HS-5 (cell line): ENCODE measurements around the gene XYLT1.

Experiments used
- DNase-seq: peaks from one replicate; pipeline ENCODE4 v3.0.0-alpha.2; 2012; ENCODE audit warnings: low read depth

Gene XYLT1

DNA sequence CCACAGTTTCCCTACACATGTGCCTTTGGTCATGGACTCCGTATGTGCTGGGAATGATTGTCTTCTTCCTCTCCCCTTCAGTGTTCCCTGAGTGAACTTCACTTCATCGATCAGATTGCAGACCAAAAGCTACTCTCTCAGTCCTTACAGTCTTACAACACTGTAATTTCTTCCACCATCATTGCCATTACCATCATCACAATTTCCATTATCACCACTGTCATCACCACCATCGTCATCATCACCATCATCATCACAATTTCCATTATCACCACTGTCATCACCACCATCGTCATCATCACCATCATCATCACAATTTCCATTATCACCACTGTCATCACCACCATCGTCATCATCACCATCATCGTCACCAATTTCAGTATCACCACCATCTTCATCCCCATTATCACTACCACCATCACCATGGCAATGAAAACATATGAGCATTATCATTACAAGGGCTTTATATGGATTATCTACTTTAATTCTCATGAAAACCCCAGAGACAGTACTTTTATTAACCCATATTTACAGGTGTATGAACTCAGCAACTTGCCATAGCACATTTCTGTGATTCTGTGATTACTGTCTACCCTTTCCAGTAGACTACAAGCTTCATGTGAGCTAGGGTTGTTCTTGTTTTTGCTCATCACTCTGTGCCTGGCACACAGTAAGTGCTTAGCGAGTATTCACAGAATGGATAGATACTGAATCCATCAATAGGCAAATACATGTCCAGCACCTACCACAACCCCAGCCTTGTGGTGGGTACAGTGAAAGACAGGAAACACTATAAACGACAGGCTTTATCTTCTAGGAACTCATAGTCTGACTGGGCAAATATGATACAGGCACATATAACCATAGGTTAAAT is 327.0 kb downstream of the XYLT1 start:
- DNase-seq = no peak

DNA sequence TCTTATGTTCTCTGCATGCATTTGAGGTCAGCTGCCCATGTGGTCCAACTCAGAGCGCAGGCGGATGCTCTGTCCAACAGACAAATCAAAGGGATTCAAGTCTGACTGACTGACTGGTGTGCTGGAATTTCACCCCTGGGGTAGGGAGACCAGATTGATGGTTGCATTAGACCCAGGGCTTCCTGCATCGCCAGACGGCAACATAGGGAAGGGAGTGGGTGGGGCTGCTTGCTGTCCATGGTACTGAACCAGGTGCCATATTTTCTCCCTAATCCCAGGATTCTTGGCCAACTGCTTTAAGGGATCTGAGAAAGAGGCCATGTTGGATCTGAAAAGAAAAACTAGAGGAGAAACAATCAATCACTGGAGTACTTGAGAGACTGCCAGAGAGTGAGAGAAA is 332.0 kb downstream of the XYLT1 start:
- no peak for DNase-seq

DNA sequence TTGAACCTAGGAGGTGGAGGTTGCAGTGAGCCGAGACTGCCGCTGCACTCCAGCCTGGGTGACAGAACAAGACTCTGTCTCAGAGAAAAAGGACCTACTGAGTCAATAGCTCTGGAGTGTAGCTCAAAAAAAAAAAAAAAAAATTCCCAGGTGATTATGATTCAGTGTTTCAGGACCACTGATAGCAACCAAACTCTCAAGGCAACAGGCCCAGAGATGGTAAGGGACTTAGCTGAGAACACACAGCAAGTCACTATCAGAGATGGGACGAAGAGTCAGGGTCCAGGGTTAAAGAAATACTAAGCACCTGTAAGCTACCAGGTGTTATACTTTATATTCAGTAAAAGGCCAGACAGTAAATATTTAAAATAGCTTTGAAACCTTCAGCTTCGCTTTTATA is 335.3 kb downstream of the XYLT1 start:
- no peak for DNase-seq

DNA sequence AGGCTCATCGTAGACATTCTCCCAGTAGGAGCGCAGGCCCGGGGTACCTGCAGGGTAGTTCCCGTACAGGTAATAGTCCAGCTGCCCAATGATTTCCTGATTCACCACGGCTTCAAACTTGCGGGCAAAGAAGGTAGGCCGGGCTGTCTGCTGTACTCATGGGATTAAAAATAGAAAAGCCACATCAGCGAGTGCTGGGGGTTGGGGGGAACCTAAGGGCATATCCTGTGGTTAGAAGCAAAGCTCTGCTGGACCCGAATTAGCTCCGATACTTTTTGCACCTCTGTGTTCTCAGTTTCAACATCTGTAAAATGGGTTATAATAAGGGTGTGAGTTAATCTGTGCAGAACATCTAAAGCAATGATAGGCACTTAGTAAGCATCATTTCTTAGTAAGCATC is 336.2 kb downstream of the XYLT1 start:
- DNase-seq = no peak

- no peak for DNase-seq
Observed at GRCh38 chr16:17133851-17134250, 336.9 kb downstream of the XYLT1 start.

DNA sequence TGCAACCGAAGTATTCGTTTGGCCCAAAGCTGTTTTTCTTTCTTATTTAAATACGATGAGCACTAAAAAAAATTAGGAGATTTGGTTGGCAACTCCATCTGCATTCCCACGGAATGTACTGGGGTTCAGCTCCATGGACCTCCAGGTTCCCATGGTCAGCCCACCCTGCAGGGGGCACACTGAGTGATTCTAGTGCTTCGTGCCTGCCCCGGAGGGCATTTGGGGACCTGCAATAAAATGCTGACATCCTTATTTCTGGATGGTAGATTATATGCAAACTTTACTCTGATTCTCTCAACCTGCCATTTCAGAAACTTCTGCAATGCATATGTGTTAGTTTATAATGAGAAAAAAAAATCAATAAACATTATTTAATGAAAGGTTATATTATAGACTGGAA is 339.4 kb downstream of the XYLT1 start:
- no peak for DNase-seq

GRCh38 chr16:17130733-17131132 is 340.0 kb downstream of the XYLT1 start:
- DNase-seq = no peak

- DNase-seq = no peak
Observed at GRCh38 chr16:17129971-17130370, 340.8 kb downstream of the XYLT1 start.

DNA sequence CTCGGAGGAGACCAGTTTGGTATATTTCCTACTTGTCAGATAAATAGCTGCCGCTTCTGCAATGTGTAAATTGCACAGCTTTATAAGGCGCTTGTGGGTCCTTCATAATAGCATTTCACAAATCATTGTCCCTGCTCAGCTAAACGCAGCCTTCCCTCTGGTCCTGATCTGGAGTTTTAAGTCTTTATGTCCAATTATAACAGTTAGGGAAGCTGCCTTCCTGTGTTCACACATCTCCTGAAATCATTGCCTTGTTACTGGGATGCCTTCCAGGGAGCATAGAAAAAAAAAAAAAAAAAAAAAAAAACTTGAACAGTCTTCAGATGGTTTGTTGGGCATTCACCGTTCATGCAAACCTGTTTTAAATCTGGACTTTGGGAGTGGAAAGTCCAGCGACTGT is 342.0 kb downstream of the XYLT1 start:
- no peak for DNase-seq

DNA sequence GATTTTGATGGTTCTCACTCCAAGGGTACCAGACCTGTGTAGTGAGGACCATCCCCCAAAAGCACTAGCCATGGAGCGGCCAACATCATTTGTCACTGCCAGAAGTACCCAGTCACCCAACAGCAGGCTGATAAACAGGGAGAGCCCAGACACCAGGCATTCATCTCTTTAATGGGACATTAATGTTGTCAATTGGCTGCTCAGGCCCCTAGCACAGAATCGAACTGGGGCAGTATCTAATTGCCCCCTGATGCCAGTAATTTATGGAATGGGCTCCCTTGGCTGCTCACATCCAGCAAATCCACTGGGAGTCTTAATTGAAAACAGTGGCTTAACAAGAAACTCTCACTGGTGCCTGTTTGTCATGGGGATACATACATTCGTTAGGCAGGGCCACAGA is 344.6 kb downstream of the XYLT1 start:
- no peak for DNase-seq

- no peak for DNase-seq
Observed at GRCh38 chr16:17125671-17126070, 345.1 kb downstream of the XYLT1 start.

- DNase-seq = no peak
Observed at GRCh38 chr16:17117906-17118577, 352.7 kb downstream of the XYLT1 start.

DNA sequence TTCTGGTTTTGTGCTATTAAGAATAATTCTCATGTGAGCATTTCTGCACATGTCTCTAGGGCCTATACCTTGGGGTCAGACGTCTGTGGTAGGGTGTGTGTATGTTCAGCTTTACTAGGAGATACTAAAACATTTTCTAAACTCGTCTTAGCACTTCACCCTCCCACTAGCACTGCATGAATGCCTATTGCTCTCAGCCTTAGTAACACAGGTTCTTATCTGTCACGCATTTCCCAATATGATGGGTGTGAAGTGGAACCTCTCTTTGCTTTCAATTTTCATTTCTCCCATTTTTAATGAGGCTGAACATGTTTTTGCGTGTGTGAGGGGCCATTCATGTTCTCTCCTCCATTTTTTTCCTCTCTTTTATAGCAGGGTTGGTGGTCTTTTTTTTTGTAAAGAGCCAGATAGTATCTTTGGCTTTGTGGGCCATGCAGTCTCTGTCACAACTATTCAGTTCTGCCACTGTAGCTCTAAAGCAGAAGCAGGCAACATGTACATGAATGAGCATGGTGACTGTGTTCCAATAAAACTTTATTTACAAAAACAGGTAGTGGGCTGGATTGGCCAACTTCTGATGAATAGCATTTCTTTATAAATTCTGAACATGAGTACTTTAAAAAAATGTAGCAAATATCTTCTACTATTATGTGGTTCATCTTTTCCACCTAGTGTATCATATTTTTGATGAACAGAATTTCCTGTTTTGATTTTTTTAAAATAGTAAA is 354.0 kb downstream of the XYLT1 start:
- no peak for DNase-seq

DNA sequence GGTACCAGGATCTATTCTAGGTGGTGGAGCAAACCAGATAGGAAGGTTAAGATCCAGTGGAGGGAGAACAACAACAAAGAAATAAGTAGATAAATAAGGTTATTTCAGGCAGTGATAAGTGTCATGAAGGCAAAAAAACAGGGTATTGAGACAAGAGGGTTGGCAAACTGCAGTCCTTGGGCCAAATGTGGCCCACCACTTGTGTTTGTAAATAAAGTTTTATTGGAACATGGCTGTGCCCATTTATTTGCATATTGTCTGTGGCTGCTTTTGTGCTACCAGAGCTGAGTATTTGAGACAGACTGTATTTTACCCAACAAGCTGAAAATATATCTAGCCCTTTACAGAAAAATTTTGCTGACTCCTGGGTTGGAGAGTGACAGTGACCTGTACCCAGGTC is 361.3 kb downstream of the XYLT1 start:
- DNase-seq = no peak

DNA sequence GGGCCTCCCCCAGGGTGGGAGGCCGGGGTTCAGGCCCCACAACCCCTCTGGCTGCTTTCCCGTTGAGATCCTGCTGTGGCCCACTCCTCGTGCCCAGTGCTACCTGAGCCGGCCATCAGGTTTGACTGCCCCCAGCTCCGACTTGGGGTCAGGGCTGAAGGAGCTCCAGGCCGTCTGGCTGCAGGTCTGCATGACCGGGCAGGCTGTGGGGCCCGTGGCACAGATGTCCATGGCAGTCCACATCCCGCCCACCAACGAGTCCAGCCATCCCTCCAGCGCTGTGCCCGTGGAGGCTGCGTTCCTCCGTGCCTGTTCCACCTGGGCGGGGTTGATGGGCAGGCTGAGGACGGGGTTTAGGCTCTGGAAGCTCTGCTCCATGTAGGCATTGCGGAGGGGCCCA is 362.2 kb downstream of the XYLT1 start:
- DNase-seq = no peak

GRCh38 chr16:17107450-17107849 is 363.3 kb downstream of the XYLT1 start:
- no peak for DNase-seq

DNA sequence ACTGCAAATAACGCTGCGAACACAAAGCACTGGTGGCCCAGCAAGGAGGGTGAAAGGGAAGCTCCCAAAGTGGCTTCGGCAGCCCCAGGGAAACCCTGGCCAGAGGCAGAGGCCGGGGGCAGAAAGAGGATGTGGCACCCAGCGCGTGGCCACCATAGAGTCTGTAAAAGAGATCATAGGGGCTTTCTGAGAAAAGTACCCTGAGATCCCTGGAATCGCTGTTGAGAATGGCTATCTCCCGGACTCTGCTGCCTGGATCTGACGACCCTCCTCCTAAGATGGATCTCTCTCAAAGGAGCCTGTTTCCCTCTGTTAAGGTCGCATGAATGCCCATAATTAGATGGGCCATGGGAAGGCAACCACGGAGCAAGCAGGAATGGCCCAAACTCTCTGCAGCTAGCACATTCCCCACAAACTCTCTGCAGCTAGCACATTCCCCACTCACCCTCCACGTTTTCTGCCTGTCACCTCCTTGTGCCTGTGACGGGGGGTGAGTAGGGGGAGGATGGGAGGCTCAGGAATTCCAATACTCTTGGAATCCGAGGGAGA is 364.4 kb downstream of the XYLT1 start:
- DNase-seq = no peak

DNA sequence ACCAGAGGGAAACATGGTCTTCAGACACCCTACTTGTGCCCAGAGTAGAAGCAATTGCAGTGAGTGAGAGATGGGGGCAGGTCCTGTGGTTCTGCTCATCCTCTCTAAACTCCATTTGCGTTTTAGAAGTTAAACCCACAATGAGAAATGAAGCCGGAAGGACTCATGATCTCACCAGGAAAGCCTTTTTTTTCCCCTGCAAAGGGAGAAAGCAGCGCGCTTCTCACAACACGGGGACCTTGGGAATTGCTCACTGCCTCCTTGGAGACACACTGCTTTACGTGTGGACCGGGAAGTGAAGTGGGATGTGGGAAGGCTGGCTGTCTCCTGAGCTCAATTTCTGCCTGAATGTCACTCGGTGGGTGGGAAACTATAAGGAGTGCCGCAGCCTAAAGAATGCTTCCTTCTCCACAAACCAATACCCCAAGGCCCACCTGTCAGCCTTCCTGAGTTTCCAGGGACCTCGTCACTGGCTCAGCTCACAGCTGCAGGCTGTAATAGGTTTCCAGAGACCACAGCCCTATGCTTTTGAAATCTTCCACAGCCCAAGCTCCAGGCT is 365.4 kb downstream of the XYLT1 start:
- DNase-seq = no peak

- no peak for DNase-seq
Observed at GRCh38 chr16:17104654-17105053, 366.1 kb downstream of the XYLT1 start.

- no peak for DNase-seq
Observed at GRCh38 chr16:17103216-17103615, 367.5 kb downstream of the XYLT1 start.

- no peak for DNase-seq
Observed at GRCh38 chr16:17101646-17102045, 369.1 kb downstream of the XYLT1 start.

- no peak for DNase-seq
Observed at GRCh38 chr16:17098685-17099084, 372.1 kb downstream of the XYLT1 start.
